Neuronal stem cell (in vitro differentiated cells): Measurements from ENCODE around the gene SLCO1B3.

Source experiments
- DNase-seq: peaks from one replicate; pipeline ENCODE4 v3.0.0-alpha.2; 2013; ENCODE audit warnings: low spot score
- H2AFZ ChIP-seq: one replicate; pipeline ENCODE4 v1.6.1; 2013; ENCODE audit warnings: mild to moderate bottlenecking, low read length, inconsistent platforms
- H2AK5ac ChIP-seq: 2 replicates; pipeline ENCODE4 v1.6.1; 2013; ENCODE audit warnings: low read depth, mild to moderate bottlenecking, inconsistent platforms, low read length, moderate library complexity, mixed read lengths
- H2BK120ac ChIP-seq: 2 replicates; pipeline ENCODE4 v1.6.1; 2013; ENCODE audit warnings: low read depth, mild to moderate bottlenecking, inconsistent platforms, low read length, moderate library complexity, mixed read lengths
- H2BK12ac ChIP-seq: one replicate; pipeline ENCODE4 v1.6.1; 2013; ENCODE audit warnings: low read length, inconsistent platforms
- H2BK15ac ChIP-seq: 2 replicates; pipeline ENCODE4 v1.6.1; 2013; ENCODE audit warnings: mild to moderate bottlenecking, low read length, inconsistent platforms, mixed read lengths
- H2BK5ac ChIP-seq: one replicate; pipeline ENCODE4 v1.6.1; 2013; ENCODE audit warnings: inconsistent platforms, mild to moderate bottlenecking, low read length, moderate library complexity
- H3K14ac ChIP-seq: one replicate; pipeline ENCODE4 v1.6.1; 2013; ENCODE audit warnings: low read length, inconsistent platforms
- H3K18ac ChIP-seq: 2 replicates; pipeline ENCODE4 v1.6.1; 2013; ENCODE audit warnings: low read length, inconsistent platforms
- H3K23ac ChIP-seq: 2 replicates; pipeline ENCODE4 v1.6.1; 2013; ENCODE audit warnings: low read depth, mild to moderate bottlenecking, mixed read lengths, low read length, inconsistent platforms; ENCODE audit not compliant: poor library complexity
- H3K27ac ChIP-seq: replicated peaks from 3 replicates; pipeline ENCODE4 v1.5.1; 2013; ENCODE audit warnings: low read length, inconsistent platforms
- H3K27me3 ChIP-seq, 3 experiments: 2 replicates each; pipeline ENCODE4 v1.6.1; 2013; ENCODE audit warnings: low read length in 3 of 3, mild to moderate bottlenecking in 2 of 3, inconsistent platforms in 1 of 3, low read depth in 1 of 3, mixed read lengths in 1 of 3, moderate library complexity in 1 of 3; ENCODE audit not compliant: control insufficient read depth in 3 of 3, insufficient read depth in 3 of 3
- H3K36me3 ChIP-seq, 2 donors: replicated peaks in 1 of 2; 2 replicates each; pipeline ENCODE4 v1.6.1; 2013; ENCODE audit warnings: low read length in 2 of 2; ENCODE audit not compliant: control insufficient read depth in 2 of 2, insufficient read depth in 2 of 2
- H3K4ac ChIP-seq: 2 replicates; pipeline ENCODE4 v1.6.1; 2013; ENCODE audit warnings: inconsistent platforms, mild to moderate bottlenecking, low read length, moderate library complexity
- H3K4me1 ChIP-seq, 2 donors: 1 replicate in 1 of 2; 2 replicates in 1 of 2; pipeline ENCODE4 v1.6.1; 2013; ENCODE audit warnings: low read length in 2 of 2, low read depth in 1 of 2; ENCODE audit not compliant: control insufficient read depth in 2 of 2, insufficient read depth in 1 of 2
- H3K4me2 ChIP-seq: one replicate; pipeline ENCODE4 v1.6.1; 2013; ENCODE audit warnings: mild to moderate bottlenecking, low read length, inconsistent platforms; ENCODE audit not compliant: insufficient read depth, poor library complexity, severe bottlenecking
- H3K4me3 ChIP-seq, 2 donors: 2 replicates each; pipeline ENCODE4 v1.5.1; 2013; ENCODE audit warnings: low read length in 2 of 2, mild to moderate bottlenecking in 2 of 2, inconsistent platforms in 1 of 2, moderate library complexity in 1 of 2
- H3K79me1 ChIP-seq: one replicate; pipeline ENCODE4 v1.6.1; 2013; ENCODE audit warnings: low read depth, mild to moderate bottlenecking, inconsistent platforms, low read length, moderate library complexity
- H3K9ac ChIP-seq: one replicate; pipeline ENCODE4 v1.6.1; 2013; ENCODE audit warnings: mild to moderate bottlenecking, low read depth, low read length, inconsistent platforms; ENCODE audit not compliant: poor library complexity
- H3K9me3 ChIP-seq, 2 donors: replicated peaks in 1 of 2; 2 replicates each; pipeline versions ENCODE3 to v1.6.1; 2013; ENCODE audit warnings: low read length in 2 of 2, mild to moderate bottlenecking in 2 of 2, inconsistent platforms in 1 of 2, low read depth in 1 of 2, mixed read lengths in 1 of 2, moderate library complexity in 1 of 2; ENCODE audit not compliant: control insufficient read depth in 2 of 2, insufficient read depth in 1 of 2
- H4K8ac ChIP-seq: one replicate; pipeline ENCODE4 v1.6.1; 2013; ENCODE audit warnings: low read depth, mild to moderate bottlenecking, inconsistent platforms, low read length, moderate library complexity
- H4K91ac ChIP-seq: one replicate; pipeline ENCODE4 v1.6.1; 2013; ENCODE audit warnings: low read length, low read depth, mild to moderate bottlenecking, inconsistent platforms; ENCODE audit not compliant: poor library complexity
- WGBS, 2 donors: extraction: QIAGEN DNeasy Blood & Tissue Kit; methylation state at CpG; one replicate each; pipeline ENCODE4 v1.1.7; 2013; ENCODE audit warnings: missing lambda C conversion rate in 2 of 2, mixed read lengths in 1 of 2; ENCODE audit not compliant: insufficient read length in 2 of 2, insufficient replicate concordance in 1 of 2; ENCODE audit errors: extremely low coverage in 2 of 2; 5-methylcytosine and 5-hydroxymethylcytosine counted together

The SLCO1B3 gene

DNA sequence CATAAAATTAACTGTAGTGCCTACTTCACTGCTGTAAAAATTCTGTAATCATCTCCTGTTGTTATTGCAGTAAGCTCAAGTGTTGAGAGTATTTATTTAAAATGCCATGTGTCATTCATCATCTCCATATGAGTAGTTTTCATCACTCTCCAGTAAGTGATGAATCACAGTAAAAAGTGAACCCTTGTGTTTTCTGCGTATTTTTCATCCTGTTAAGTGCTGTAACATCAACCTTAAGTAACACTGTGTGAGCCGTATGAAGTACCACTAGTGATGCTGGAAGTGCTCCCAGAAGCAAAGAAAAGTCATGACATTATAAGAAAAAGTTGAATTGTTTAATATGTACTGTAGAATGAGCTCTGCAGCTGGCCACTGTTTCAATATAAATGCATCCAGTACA lies 55.4 kb downstream of the SLCO1B3 start:
- H3K9me3 ChIP-seq: no peaks in the 10 kb centered on the region

GRCh38 chr12:20868277-20868676 lies 57.8 kb downstream of the SLCO1B3 start:
- peak overlapping the region; percentile 82 for H2AFZ ChIP-seq
- H2BK15ac ChIP-seq: no peak overlapping the region
- no peak overlapping the region for H3K4me3 ChIP-seq
- H3K36me3 ChIP-seq: no peaks in the 10 kb centered on the region
- H3K4ac ChIP-seq: no peak overlapping the region
- no peak overlapping the region for H2BK120ac ChIP-seq
- H2AK5ac ChIP-seq: no peak overlapping the region
- no peak overlapping the region for H3K23ac ChIP-seq
- H3K79me1 ChIP-seq: no peaks in the 10 kb centered on the region
- H3K9me3 ChIP-seq: no peaks in the 10 kb centered on the region
- no peak overlapping the region for H3K4me2 ChIP-seq
- H3K27me3 ChIP-seq: no peaks in the 10 kb centered on the region
- H3K4me1 ChIP-seq: no peaks in the 10 kb centered on the region
- no peak overlapping the region for H3K9ac ChIP-seq
- H4K8ac ChIP-seq: no peak overlapping the region
- no peak overlapping the region for H3K18ac ChIP-seq
- H2BK5ac ChIP-seq: no peak overlapping the region
- H2BK12ac ChIP-seq: no peak overlapping the region
- H3K27ac ChIP-seq: no peak overlapping the region
- H4K91ac ChIP-seq: no peak overlapping the region
- WGBS, 2 donors: no CpG with 5 or more reads among the region's 2 CpGs
- H3K14ac ChIP-seq: no peak overlapping the region
- DNase-seq: no peak

More for the DNA sequence above, 55.4 kb downstream of the SLCO1B3 start:
- Histone ChIP-seq H2BK120ac (no peak overlapping the region), H3K4me2 (no peak overlapping the region), H3K14ac (no peak overlapping the region), H3K79me1 (no peaks in the 10 kb centered on the region), H3K4me3 (no peak overlapping the region), H2BK12ac (no peak overlapping the region), H3K36me3 (no peaks in the 10 kb centered on the region), H2AK5ac (no peak overlapping the region), H2AFZ (no peak overlapping the region), H3K4ac (no peak overlapping the region), H2BK15ac (no peak overlapping the region), H4K8ac (no peak overlapping the region), H3K27me3 (no peaks in the 10 kb centered on the region), H3K18ac (no peak overlapping the region), H3K23ac (no peak overlapping the region), H3K27ac (no peak overlapping the region), H3K9ac (no peak overlapping the region), H2BK5ac (no peak overlapping the region), H4K91ac (no peak overlapping the region), H3K4me1 (no peaks in the 10 kb centered on the region)
- no peak for DNase-seq
- no CpG with 5 or more reads among the region's 2 CpGs for WGBS, 2 donors

- Histone ChIP-seq H3K27me3 (no peaks in the 10 kb centered on the region), H2AFZ (no peak overlapping the region), H2BK12ac (no peak overlapping the region), H3K23ac (no peak overlapping the region), H3K36me3 (no peaks in the 10 kb centered on the region), H4K91ac (no peak overlapping the region), H3K79me1 (no peaks in the 10 kb centered on the region), H2BK5ac (no peak overlapping the region), H3K9me3 (no peaks in the 10 kb centered on the region), H3K14ac (no peak overlapping the region), H3K4me1 (no peaks in the 10 kb centered on the region), H3K4me2 (no peak overlapping the region), H3K4me3 (no peak overlapping the region), H3K4ac (no peak overlapping the region), H2BK15ac (no peak overlapping the region), H2AK5ac (no peak overlapping the region), H2BK120ac (no peak overlapping the region), H3K9ac (no peak overlapping the region), H4K8ac (no peak overlapping the region), H3K18ac (no peak overlapping the region), H3K27ac (no peak overlapping the region)
- DNase-seq: no peak
These were observed 72.8 kb downstream of the SLCO1B3 start for GRCh38 chr12:20883288-20883687.

DNA sequence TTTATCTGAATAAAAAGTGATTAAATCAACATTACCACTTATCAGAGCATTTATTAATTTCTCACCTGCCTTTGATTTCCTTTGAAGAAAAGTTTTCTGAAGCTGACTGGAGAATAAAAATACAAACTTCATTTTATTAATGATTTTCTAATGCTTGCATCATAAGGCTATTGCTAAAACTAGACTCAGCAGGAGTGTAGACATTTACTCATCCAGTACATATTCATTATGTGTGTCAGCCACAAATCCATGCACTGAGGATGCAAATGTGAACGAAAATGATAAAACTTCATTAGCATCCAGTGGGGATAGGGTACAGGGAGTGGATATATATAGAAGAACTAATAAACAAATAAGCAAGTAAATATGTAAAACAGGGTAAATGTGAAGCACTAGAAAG lies 74.6 kb downstream of the SLCO1B3 start:
- Histone ChIP-seq H3K14ac (no peak overlapping the region), H3K36me3 (no peaks in the 10 kb centered on the region), H3K4me1 (no peaks in the 10 kb centered on the region), H3K4me2 (no peak overlapping the region), H4K8ac (no peak overlapping the region), H3K27me3 (no peaks in the 10 kb centered on the region), H3K4ac (no peak overlapping the region), H4K91ac (no peak overlapping the region), H3K79me1 (no peaks in the 10 kb centered on the region), H3K4me3 (no peak overlapping the region), H2AFZ (no peak overlapping the region), H3K27ac (no peak overlapping the region), H3K23ac (no peak overlapping the region), H2BK12ac (no peak overlapping the region), H3K9me3 (peaks cover 0 to 7% of the 10 kb centered on the region in 2 donors), H2BK120ac (no peak overlapping the region), H3K18ac (no peak overlapping the region), H2BK5ac (no peak overlapping the region), H2AK5ac (no peak overlapping the region), H2BK15ac (no peak overlapping the region), H3K9ac (no peak overlapping the region)
- DNase-seq: no peak
- WGBS, 2 donors: no CpG with 5 or more reads among the region's 1 CpG
